A549 (cell line): ENCODE measurements around the gene PALLD. TPM values are rescaled to one million over a fixed set of nuclear protein-coding genes. Genes with fewer than 3 reads are reported as not detected.
A peak's percentile ranks its signal among the peaks of the same experiment; 100 is the strongest.

Experiments
- ATAC-seq, 2 experiments: fragments of 200-7000 bp in 1 of 2; fragments of >200 bp in 1 of 2; cut with Nextera tagmentation in 1 of 2; cut with Tn5 transposase in 1 of 2; 3 replicates each; pipeline versions ENCODE4 v1.8.0 to v1.9.1; 2018 to 2020; ENCODE audit warnings: mild to moderate bottlenecking in 1 of 2, moderate library complexity in 1 of 2
- CTCF ChIA-PET: fragments of 300-600 bp; sonication (Branson Sonifier 250); formaldehyde crosslinking; extraction: SDS; loops from one replicate; lab custom pipeline; 2021; ENCODE audit warnings: antibody characterized with exemption, inconsistent platforms; lab: Yijun Ruan, JAX
- POLR2A ChIA-PET: fragments of 350-600 bp; formaldehyde crosslinking; extraction: SDS; loops from one replicate; lab custom pipeline; 2021; ENCODE audit warnings: antibody characterized with exemption, inconsistent platforms; lab: Yijun Ruan, JAX
- DNase-seq, 2 experiments: peaks; one replicate each; pipeline versions ENCODE4 v3.0.0 to v3.0.0-alpha.2; 2011 to 2016; ENCODE audit warnings: low read depth in 1 of 2, low spot score in 1 of 2
- FAIRE-seq: peaks from 2 replicates; lab custom pipeline; 2011; peaks lifted over from hg19 to GRCh38; lab: Jason Lieb, UNC
- H3K27ac ChIP-seq, 2 experiments: fragments of >200 bp; sonication (Bioruptor Twin); formaldehyde crosslinking; 3 replicates each; pipeline ENCODE4 v1.5.1; 2016 to 2017
- H3K4me1 ChIP-seq: fragments of >200 bp; sonication (Bioruptor Twin); formaldehyde crosslinking; 3 replicates; pipeline ENCODE4 v1.6.1; 2016
- H3K4me2 ChIP-seq: fragments of >200 bp; sonication (Bioruptor Twin); formaldehyde crosslinking; 3 replicates; pipeline ENCODE4 v1.6.1; 2016
- H3K4me3 ChIP-seq: fragments of >200 bp; sonication (Bioruptor Twin); formaldehyde crosslinking; 3 replicates; pipeline ENCODE4 v1.5.1; 2016
- H3K9me3 ChIP-seq: fragments of >200 bp; sonication (Bioruptor Twin); formaldehyde crosslinking; 3 replicates; pipeline ENCODE4 v1.6.1; 2016
- EHF ChIP-seq: fragments of 250-450 bp; sonication (Bioruptor Pico); IDR thresholded peaks from 2 replicates; pipeline ENCODE4 v1.5.0; 2020; ENCODE audit warnings: mild to moderate bottlenecking
- EHMT2 ChIP-seq: fragments of 200-600 bp; sonication (generic); IDR thresholded peaks from 2 replicates; pipeline ENCODE4 v1.6.1; 2016; ENCODE audit warnings: antibody characterized with exemption, low read depth, mild to moderate bottlenecking, moderate library complexity
- GATA3 ChIP-seq: IDR thresholded peaks from 2 replicates; pipeline ENCODE4 v1.6.1; 2012; ENCODE audit warnings: borderline replicate concordance
- HES2 ChIP-seq: fragments of >200 bp; sonication (Bioruptor Twin); formaldehyde crosslinking; IDR thresholded peaks from 2 replicates; pipeline ENCODE4 v1.6.1; 2016
- HOXA7 ChIP-seq: fragments of 250-450 bp; sonication (Bioruptor Pico); IDR thresholded peaks from 2 replicates; pipeline ENCODE4 v1.5.0; 2020; ENCODE audit warnings: mild to moderate bottlenecking, moderate library complexity
- KDM5A ChIP-seq: fragments of 200-600 bp; sonication (generic); IDR thresholded peaks from 2 replicates; pipeline ENCODE4 v1.6.1; 2016; ENCODE audit warnings: antibody characterized with exemption, mild to moderate bottlenecking
- MAX ChIP-seq: IDR thresholded peaks from 2 replicates; pipeline ENCODE4 v1.6.1; 2012
- NPAS2 ChIP-seq: fragments of 250-450 bp; sonication (Bioruptor Pico); IDR thresholded peaks from 2 replicates; pipeline ENCODE4 v1.8.0; 2022; ENCODE audit warnings: mild to moderate bottlenecking, moderate library complexity, borderline replicate concordance
- POLR2A ChIP-seq: IDR thresholded peaks from 2 replicates; pipeline ENCODE4 v1.6.1; 2012; ENCODE audit warnings: mild to moderate bottlenecking, low read length
- RAD21 ChIP-seq, 2 experiments: fragments of >200 bp in 1 of 2; sonication (Bioruptor Twin) in 1 of 2; formaldehyde crosslinking in 1 of 2; IDR thresholded peaks in 1 of 2; conservative IDR thresholded peaks in 1 of 2; 2 replicates in 1 of 2; 3 replicates in 1 of 2; pipeline ENCODE4 v1.6.1; 2012 to 2018; ENCODE audit warnings: inconsistent platforms in 1 of 2
- RCOR1 ChIP-seq: fragments of 150-350 bp; IDR thresholded peaks from 2 replicates; pipeline ENCODE4 v1.6.1; 2014; ENCODE audit warnings: antibody characterized with exemption, low read length, low read depth
- RNF2 ChIP-seq: fragments of 200-600 bp; sonication (generic); IDR thresholded peaks from 2 replicates; pipeline ENCODE4 v1.6.1; 2016; ENCODE audit warnings: low read depth, mild to moderate bottlenecking, antibody characterized with exemption, moderate library complexity, borderline replicate concordance
- SREBF2 ChIP-seq: fragments of 450-650 bp; IDR thresholded peaks from 2 replicates; pipeline ENCODE4 v1.6.1; 2014; ENCODE audit warnings: mild to moderate bottlenecking, moderate library complexity
- TP53 ChIP-seq: fragments of 250-450 bp; sonication (Bioruptor Pico); IDR thresholded peaks from 2 replicates; pipeline ENCODE4 v1.5.0; 2021; ENCODE audit warnings: mild to moderate bottlenecking, moderate library complexity
- ZC3H11A ChIP-seq: fragments of 450-650 bp; IDR thresholded peaks from 2 replicates; pipeline ENCODE4 v1.6.1; 2014; ENCODE audit warnings: antibody characterized with exemption, mild to moderate bottlenecking
- WGBS: methylation state at CpG from one replicate; pipeline ENCODE4 v1.1.6; 2017; ENCODE audit errors: missing lambda C conversion rate; 5-methylcytosine and 5-hydroxymethylcytosine counted together
- polyA plus RNA-seq, 4 experiments: library from polyadenylated mRNA; depleted of rRNA in 3 of 4; stranded (reverse); fragments of >200 nt; fragmentation: RNase III in 1 of 4; extraction: RNeasy Plus Mini Kit Qiagen cat#74134 plus additional on column Dnase treatment in 1 of 4; gene quantifications; 2 replicates in 3 of 4; 3 replicates in 1 of 4; pipeline ENCODE4 v1.2.3, GENCODE V29; 2011 to 2017
- TF ChIP-seq, protein P1 (sequence below): fragments of 250-450 bp; sonication (Bioruptor Pico); IDR thresholded peaks from 2 replicates; pipeline ENCODE4 v1.5.0; 2021; ENCODE audit warnings: mild to moderate bottlenecking, moderate library complexity, borderline replicate concordance
- TF ChIP-seq, protein P2 (sequence below): fragments of >200 bp; sonication (Bioruptor Twin); formaldehyde crosslinking; IDR thresholded peaks from 3 replicates; pipeline ENCODE4 v1.6.1; 2016
- TF ChIP-seq, protein P3 (sequence below): fragments of 200-600 bp; sonication (generic); IDR thresholded peaks from 2 replicates; pipeline ENCODE4 v1.6.1; 2016; ENCODE audit warnings: antibody characterized with exemption, mild to moderate bottlenecking, moderate library complexity
- TF ChIP-seq, protein P4 (sequence below): IDR thresholded peaks from 2 replicates; pipeline ENCODE4 v1.6.1; 2012; ENCODE audit warnings: low read depth, borderline replicate concordance
- TF ChIP-seq, protein P5 (sequence below): fragments of >200 bp; sonication (Bioruptor Twin); formaldehyde crosslinking; IDR thresholded peaks from 3 replicates; pipeline ENCODE4 v1.5.1; 2016

PALLD gene
- polyA plus RNA-seq, 2 of the 4 experiments (the other 2 are of a cell fraction): 88.8 to 113 TPM

DNA sequence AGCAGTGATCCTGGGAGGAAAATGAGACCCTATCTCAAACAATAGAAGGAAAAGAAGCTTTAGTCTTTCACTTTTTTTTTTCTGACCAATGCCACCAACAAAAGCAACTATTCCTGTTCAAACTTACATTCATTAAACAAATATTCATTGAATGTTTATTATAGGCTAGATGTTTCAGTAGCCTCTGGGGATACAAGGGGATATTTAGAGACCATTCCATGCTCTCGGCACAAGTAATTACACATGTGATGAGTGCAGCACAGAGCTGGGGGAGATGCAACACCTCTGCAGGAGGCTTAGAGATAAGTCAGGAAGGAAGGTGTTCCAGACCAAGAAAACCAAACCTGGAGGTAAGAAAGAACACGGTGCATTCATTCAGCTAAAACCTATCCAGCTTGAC, 68.3 kb downstream of the PALLD start:
- Histone ChIP-seq H3K4me3 (no peak overlapping the region), H3K4me2 (0 out of 3 replicates have a peak overlapping the region, but pooled peaks have one; percentile 19), H3K9me3 (no peaks in the 10 kb centered on the region), H3K4me1 (peaks cover 38% of the 10 kb centered on the region), H3K27ac (peak overlapping the region in 1 of 2 experiments; percentile 46; a peak in 1 of 6 replicates)
- 40% methylated on average over 2 of the region's 2 CpGs for WGBS
- TF ChIP-seq, protein P1, sequence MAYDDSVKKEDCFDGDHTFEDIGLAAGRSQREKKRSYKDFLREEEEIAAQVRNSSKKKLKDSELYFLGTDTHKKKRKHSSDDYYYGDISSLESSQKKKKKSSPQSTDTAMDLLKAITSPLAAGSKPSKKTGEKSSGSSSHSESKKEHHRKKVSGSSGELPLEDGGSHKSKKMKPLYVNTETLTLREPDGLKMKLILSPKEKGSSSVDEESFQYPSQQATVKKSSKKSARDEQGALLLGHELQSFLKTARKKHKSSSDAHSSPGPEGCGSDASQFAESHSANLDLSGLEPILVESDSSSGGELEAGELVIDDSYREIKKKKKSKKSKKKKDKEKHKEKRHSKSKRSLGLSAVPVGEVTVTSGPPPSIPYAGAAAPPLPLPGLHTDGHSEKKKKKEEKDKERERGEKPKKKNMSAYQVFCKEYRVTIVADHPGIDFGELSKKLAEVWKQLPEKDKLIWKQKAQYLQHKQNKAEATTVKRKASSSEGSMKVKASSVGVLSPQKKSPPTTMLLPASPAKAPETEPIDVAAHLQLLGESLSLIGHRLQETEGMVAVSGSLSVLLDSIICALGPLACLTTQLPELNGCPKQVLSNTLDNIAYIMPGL (CRISPR knock-in tag): no peak
- TF ChIP-seq EHF (CRISPR knock-in tag) (no peak), SREBF2 (no peak), TP53 (CRISPR knock-in tag) (no peak), HOXA7 (CRISPR knock-in tag) (no peak), POLR2A (no peak), HES2 (no peak), NPAS2 (CRISPR knock-in tag) (no peak), RAD21 (conservative IDR thresholded peaks at IDR 0.05 in 1 of 2, IDR thresholded peaks at IDR 0.05 in 1 of 2) (no peak), MAX (no peak), KDM5A (no peak), EHMT2 (no peak), GATA3 (no peak), RCOR1 (no peak)
- TF ChIP-seq, protein P2, sequence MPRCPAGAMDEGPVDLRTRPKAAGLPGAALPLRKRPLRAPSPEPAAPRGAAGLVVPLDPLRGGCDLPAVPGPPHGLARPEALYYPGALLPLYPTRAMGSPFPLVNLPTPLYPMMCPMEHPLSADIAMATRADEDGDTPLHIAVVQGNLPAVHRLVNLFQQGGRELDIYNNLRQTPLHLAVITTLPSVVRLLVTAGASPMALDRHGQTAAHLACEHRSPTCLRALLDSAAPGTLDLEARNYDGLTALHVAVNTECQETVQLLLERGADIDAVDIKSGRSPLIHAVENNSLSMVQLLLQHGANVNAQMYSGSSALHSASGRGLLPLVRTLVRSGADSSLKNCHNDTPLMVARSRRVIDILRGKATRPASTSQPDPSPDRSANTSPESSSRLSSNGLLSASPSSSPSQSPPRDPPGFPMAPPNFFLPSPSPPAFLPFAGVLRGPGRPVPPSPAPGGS: no peak
- TF ChIP-seq, protein P3, sequence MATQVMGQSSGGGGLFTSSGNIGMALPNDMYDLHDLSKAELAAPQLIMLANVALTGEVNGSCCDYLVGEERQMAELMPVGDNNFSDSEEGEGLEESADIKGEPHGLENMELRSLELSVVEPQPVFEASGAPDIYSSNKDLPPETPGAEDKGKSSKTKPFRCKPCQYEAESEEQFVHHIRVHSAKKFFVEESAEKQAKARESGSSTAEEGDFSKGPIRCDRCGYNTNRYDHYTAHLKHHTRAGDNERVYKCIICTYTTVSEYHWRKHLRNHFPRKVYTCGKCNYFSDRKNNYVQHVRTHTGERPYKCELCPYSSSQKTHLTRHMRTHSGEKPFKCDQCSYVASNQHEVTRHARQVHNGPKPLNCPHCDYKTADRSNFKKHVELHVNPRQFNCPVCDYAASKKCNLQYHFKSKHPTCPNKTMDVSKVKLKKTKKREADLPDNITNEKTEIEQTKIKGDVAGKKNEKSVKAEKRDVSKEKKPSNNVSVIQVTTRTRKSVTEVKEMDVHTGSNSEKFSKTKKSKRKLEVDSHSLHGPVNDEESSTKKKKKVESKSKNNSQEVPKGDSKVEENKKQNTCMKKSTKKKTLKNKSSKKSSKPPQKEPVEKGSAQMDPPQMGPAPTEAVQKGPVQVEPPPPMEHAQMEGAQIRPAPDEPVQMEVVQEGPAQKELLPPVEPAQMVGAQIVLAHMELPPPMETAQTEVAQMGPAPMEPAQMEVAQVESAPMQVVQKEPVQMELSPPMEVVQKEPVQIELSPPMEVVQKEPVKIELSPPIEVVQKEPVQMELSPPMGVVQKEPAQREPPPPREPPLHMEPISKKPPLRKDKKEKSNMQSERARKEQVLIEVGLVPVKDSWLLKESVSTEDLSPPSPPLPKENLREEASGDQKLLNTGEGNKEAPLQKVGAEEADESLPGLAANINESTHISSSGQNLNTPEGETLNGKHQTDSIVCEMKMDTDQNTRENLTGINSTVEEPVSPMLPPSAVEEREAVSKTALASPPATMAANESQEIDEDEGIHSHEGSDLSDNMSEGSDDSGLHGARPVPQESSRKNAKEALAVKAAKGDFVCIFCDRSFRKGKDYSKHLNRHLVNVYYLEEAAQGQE: no peak
- TF ChIP-seq, protein P4, sequence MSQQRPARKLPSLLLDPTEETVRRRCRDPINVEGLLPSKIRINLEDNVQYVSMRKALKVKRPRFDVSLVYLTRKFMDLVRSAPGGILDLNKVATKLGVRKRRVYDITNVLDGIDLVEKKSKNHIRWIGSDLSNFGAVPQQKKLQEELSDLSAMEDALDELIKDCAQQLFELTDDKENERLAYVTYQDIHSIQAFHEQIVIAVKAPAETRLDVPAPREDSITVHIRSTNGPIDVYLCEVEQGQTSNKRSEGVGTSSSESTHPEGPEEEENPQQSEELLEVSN: no peak
- ATAC-seq: no peak
- FAIRE-seq: no peak
- DNase-seq: no peak
- ChIA-PET CTCF (interaction anchor here (0.6 to 1.0 kb wide), 3 partner anchors 35 to 451 kb away, joined by 3 to 4 read pairs (median 3); no protein-coding TSS in a partner anchor), POLR2A (no interaction called here)

GRCh38 chr4:168566726-168567125, 69.9 kb downstream of the PALLD start:
- POLR2A ChIA-PET: no interaction called here
- CTCF ChIA-PET: interaction anchor here (0.7 kb wide), 1 partner anchor 355 kb away, joined by 3 read pairs; no protein-coding TSS in a partner anchor
- ATAC-seq (no peak), FAIRE-seq (no peak), DNase-seq (no peak)
- Histone ChIP-seq H3K27ac (no peak overlapping the region), H3K4me1 (peaks cover 22% of the 10 kb centered on the region), H3K9me3 (no peaks in the 10 kb centered on the region), H3K4me2 (no peak overlapping the region), H3K4me3 (no peak overlapping the region)
- TF ChIP-seq, protein P5, sequence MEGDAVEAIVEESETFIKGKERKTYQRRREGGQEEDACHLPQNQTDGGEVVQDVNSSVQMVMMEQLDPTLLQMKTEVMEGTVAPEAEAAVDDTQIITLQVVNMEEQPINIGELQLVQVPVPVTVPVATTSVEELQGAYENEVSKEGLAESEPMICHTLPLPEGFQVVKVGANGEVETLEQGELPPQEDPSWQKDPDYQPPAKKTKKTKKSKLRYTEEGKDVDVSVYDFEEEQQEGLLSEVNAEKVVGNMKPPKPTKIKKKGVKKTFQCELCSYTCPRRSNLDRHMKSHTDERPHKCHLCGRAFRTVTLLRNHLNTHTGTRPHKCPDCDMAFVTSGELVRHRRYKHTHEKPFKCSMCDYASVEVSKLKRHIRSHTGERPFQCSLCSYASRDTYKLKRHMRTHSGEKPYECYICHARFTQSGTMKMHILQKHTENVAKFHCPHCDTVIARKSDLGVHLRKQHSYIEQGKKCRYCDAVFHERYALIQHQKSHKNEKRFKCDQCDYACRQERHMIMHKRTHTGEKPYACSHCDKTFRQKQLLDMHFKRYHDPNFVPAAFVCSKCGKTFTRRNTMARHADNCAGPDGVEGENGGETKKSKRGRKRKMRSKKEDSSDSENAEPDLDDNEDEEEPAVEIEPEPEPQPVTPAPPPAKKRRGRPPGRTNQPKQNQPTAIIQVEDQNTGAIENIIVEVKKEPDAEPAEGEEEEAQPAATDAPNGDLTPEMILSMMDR: no peak
- TF ChIP-seq ZC3H11A (no peak), RNF2 (no peak)
